Mesendoderm (in vitro differentiated cells): Measurements from ENCODE around the gene ABRAXAS1.

Source experiments
- DNase-seq: peaks from one replicate; pipeline ENCODE4 v3.0.0; 2013
- H2AK5ac ChIP-seq: 2 replicates; pipeline ENCODE4 v1.6.1; 2013; ENCODE audit warnings: low read length, inconsistent platforms
- H2BK120ac ChIP-seq: 2 replicates; pipeline ENCODE4 v1.6.1; 2013; ENCODE audit warnings: low read depth, mild to moderate bottlenecking, low read length, moderate library complexity, mixed read lengths
- H2BK15ac ChIP-seq: replicated peaks from 2 replicates; pipeline ENCODE4 v1.6.1; 2013; ENCODE audit warnings: low read depth, mild to moderate bottlenecking, moderate library complexity
- H2BK5ac ChIP-seq: 2 replicates; pipeline ENCODE4 v1.6.1; 2013; ENCODE audit warnings: low read length, inconsistent platforms
- H3K18ac ChIP-seq: 2 replicates; pipeline ENCODE4 v1.6.1; 2013; ENCODE audit warnings: mild to moderate bottlenecking, low read length, mixed read lengths
- H3K23ac ChIP-seq: one replicate; pipeline ENCODE4 v1.6.1; 2013; ENCODE audit warnings: low read length
- H3K27ac ChIP-seq: 2 replicates; pipeline ENCODE4 v1.5.1; 2013; ENCODE audit warnings: low read depth, mild to moderate bottlenecking, inconsistent platforms, low read length, moderate library complexity
- H3K27me3 ChIP-seq: 2 replicates; pipeline ENCODE4 v1.6.1; 2013; ENCODE audit warnings: low read length, control low read depth, mild to moderate bottlenecking, inconsistent platforms; ENCODE audit not compliant: insufficient read depth, poor library complexity
- H3K36me3 ChIP-seq: 2 replicates; pipeline ENCODE4 v1.6.1; 2013; ENCODE audit warnings: low read length, inconsistent platforms; ENCODE audit not compliant: control insufficient read depth, insufficient read depth
- H3K4ac ChIP-seq: one replicate; pipeline ENCODE4 v1.6.1; 2013; ENCODE audit warnings: low read depth, mild to moderate bottlenecking, low read length, moderate library complexity
- H3K4me1 ChIP-seq: 2 replicates; pipeline ENCODE4 v1.6.1; 2013; ENCODE audit warnings: low read depth, low read length, inconsistent platforms; ENCODE audit not compliant: control insufficient read depth
- H3K4me2 ChIP-seq: 2 replicates; pipeline ENCODE4 v1.6.1; 2013; ENCODE audit warnings: low read length
- H3K4me3 ChIP-seq: 2 replicates; pipeline ENCODE4 v1.5.1; 2013; ENCODE audit warnings: mild to moderate bottlenecking, low read length
- H3K56ac ChIP-seq: one replicate; pipeline ENCODE4 v1.6.1; 2013; ENCODE audit warnings: low read length
- H3K79me1 ChIP-seq: 2 replicates; pipeline ENCODE4 v1.6.1; 2013; ENCODE audit warnings: low read length, inconsistent platforms
- H3K79me2 ChIP-seq: 2 replicates; pipeline ENCODE4 v1.6.1; 2013; ENCODE audit warnings: mild to moderate bottlenecking, low read length; ENCODE audit not compliant: control insufficient read depth, insufficient read depth
- H3K9ac ChIP-seq: 2 replicates; pipeline ENCODE4 v1.6.1; 2013; ENCODE audit warnings: low read length, inconsistent platforms
- H4K5ac ChIP-seq: one replicate; pipeline ENCODE4 v1.6.1; 2013; ENCODE audit warnings: low read length
- H4K8ac ChIP-seq: one replicate; pipeline ENCODE4 v1.6.1; 2013; ENCODE audit warnings: low read depth, mild to moderate bottlenecking, control low read depth, low read length, moderate library complexity
- WGBS: extraction: QIAGEN DNeasy Blood & Tissue Kit; methylation state at CpG from one replicate; pipeline ENCODE4 v1.1.7; 2013; ENCODE audit warnings: low lambda C conversion rate, missing lambda C conversion rate; ENCODE audit not compliant: insufficient coverage; ENCODE audit errors: extremely low coverage; 5-methylcytosine and 5-hydroxymethylcytosine counted together

Gene ABRAXAS1

GRCh38 chr4:83417566-83417965 is 67.3 kb downstream of the ABRAXAS1 start:
- Histone ChIP-seq H3K27ac (no peak overlapping the region), H3K4ac (no peak overlapping the region), H2AK5ac (no peak overlapping the region), H3K4me1 (no peaks in the 10 kb centered on the region), H3K27me3 (no peaks in the 10 kb centered on the region), H4K8ac (no peak overlapping the region), H3K79me1 (no peaks in the 10 kb centered on the region), H3K9ac (no peak overlapping the region), H2BK15ac (no peak overlapping the region), H3K18ac (no peak overlapping the region), H3K36me3 (no peaks in the 10 kb centered on the region), H3K56ac (no peak overlapping the region), H3K4me3 (no peak overlapping the region), H2BK120ac (no peak overlapping the region), H3K23ac (no peak overlapping the region), H2BK5ac (no peak overlapping the region), H3K79me2 (no peaks in the 10 kb centered on the region), H3K4me2 (no peak overlapping the region), H4K5ac (no peak overlapping the region)
- no peak for DNase-seq
- WGBS = no CpG with 5 or more reads among the region's 4 CpGs

GRCh38 chr4:83413676-83414075 is 71.2 kb downstream of the ABRAXAS1 start:
- Histone ChIP-seq H3K9ac (no peak overlapping the region), H3K4me3 (no peak overlapping the region), H3K36me3 (no peaks in the 10 kb centered on the region), H3K18ac (no peak overlapping the region), H2AK5ac (no peak overlapping the region), H3K56ac (no peak overlapping the region), H3K27ac (no peak overlapping the region), H3K27me3 (no peaks in the 10 kb centered on the region), H3K4me2 (no peak overlapping the region), H3K4ac (no peak overlapping the region), H2BK5ac (no peak overlapping the region), H3K4me1 (no peaks in the 10 kb centered on the region), H4K8ac (no peak overlapping the region), H2BK120ac (no peak overlapping the region), H3K79me1 (no peaks in the 10 kb centered on the region), H3K79me2 (no peaks in the 10 kb centered on the region), H3K23ac (no peak overlapping the region), H4K5ac (no peak overlapping the region), H2BK15ac (no peak overlapping the region)
- no peak for DNase-seq
- WGBS = no CpG with 5 or more reads among the region's 2 CpGs
